ENCODE data around the gene TFPT. TPM values are rescaled to one million over a fixed set of nuclear protein-coding genes. Genes with fewer than 3 reads are reported as not detected.

Gene TFPT
- total RNA-seq, 5 donors from 2014 or later (not counting 1 experiment from before 2014, with no cell fraction given) = 12.0 to 27.0 (median 20.7) TPM

GRCh38 chr19:54133957-54134590 lies 18.6 kb upstream of the TFPT start:
- H3K36me3 ChIP-seq (ENCODE audit: control insufficient read depth in 2 of 2, extremely low read depth in 1 of 2, insufficient read depth in 1 of 2, low read length in 1 of 2) = peaks cover 10 to 21% of the 10 kb centered on the region in 2 donors
- peaks cover 18 to 23% (median 22%) of the 10 kb centered on the region in 3 donors for H3K4me1 Mint-ChIP-seq
- H3K27me3 Mint-ChIP-seq = no peaks in the 10 kb centered on the region
- peaks cover 0 to 5% of the 10 kb centered on the region in 2 experiments for H3K27me3 ChIP-seq (replicated peaks in 1 of 2; ENCODE audit: control insufficient read depth in 2 of 2, extremely low read depth in 1 of 2, insufficient read depth in 2 of 2, low read length in 1 of 2)
- ChIA-PET POLR2A (no interaction called here), CTCF (no interaction called here)
- H3K9me3 ChIP-seq = no peaks in the 10 kb centered on the region
- H3K27ac Mint-ChIP-seq = peak overlapping the region; percentile 39 to 66
- H3K36me3 Mint-ChIP-seq = peaks cover 5% of the 10 kb centered on the region
- H3K9me3 Mint-ChIP-seq = no peaks in the 10 kb centered on the region
- no peak overlapping the region for H3K27ac ChIP-seq (ENCODE audit: low read length)
- DNase-seq (no peak), ATAC-seq (replicated peaks in 1 of 4) (no peak)
- no peak overlapping the region for H3K4me3 ChIP-seq (ENCODE audit: control insufficient read depth in 1 of 2, extremely low read depth in 1 of 2, low read length in 1 of 2)
- H3K4me3 Mint-ChIP-seq = no peak overlapping the region
- peaks cover 13 to 27% of the 10 kb centered on the region in 2 experiments for H3K4me1 ChIP-seq (ENCODE audit: control insufficient read depth in 1 of 2, extremely low read depth in 1 of 2, insufficient read depth in 2 of 2, low read length in 2 of 2)
- WGBS (ENCODE audit: insufficient coverage) = 80% methylated on average over 2 of the region's 2 CpGs

DNA sequence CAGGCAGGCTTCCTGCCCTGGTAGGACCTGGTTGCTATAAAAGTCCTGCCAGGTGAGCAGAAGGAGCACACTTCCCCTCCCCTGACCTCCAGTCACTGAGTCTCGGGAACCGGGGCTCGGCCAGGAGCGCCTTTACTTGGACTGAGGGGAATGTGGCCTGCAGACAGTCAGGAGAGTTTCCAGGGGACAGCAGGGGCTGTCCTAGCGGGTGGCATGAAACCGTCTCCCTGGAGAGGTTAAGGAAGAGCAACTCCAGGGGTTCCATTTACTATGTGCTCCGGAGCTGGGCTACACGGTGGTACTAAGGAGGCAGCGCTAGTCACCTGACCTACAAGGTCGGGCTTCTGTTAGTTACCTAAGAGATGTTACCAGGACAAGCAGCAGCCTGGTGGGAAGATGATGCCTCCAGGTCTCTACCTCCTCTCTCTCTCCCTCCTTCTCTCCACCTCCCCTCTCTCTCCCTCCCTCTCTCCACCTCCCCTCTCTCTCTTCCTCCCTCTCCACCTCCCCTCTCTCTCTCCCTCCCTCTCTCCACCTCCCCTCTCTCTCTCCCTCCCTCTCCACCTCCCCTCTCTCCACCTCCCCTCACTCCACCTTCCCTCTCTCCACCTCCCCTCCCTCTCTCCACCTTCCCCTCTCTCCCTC lies 18.0 kb upstream of the TFPT start:
- DNase-seq (peak in 2 of 35 experiments; percentile 19 to 66), ATAC-seq (replicated peaks in 1 of 4) (no peak)
- no peak overlapping the region for H3K27ac ChIP-seq (ENCODE audit: low read length)
- H3K4me3 ChIP-seq (ENCODE audit: control insufficient read depth in 1 of 2, extremely low read depth in 1 of 2, low read length in 1 of 2) = no peak overlapping the region
- POLR2A ChIA-PET = no interaction called here
- peaks cover 0 to 5% of the 10 kb centered on the region in 2 experiments for H3K27me3 ChIP-seq (replicated peaks in 1 of 2; ENCODE audit: control insufficient read depth in 2 of 2, extremely low read depth in 1 of 2, insufficient read depth in 2 of 2, low read length in 1 of 2)
- Mint-ChIP-seq H3K4me3 (no peak overlapping the region), H3K4me1 (peaks cover 12 to 17% (median 17%) of the 10 kb centered on the region in 3 donors), H3K27ac (no peak overlapping the region), H3K36me3 (peaks cover 5% of the 10 kb centered on the region), H3K9me3 (no peaks in the 10 kb centered on the region), H3K27me3 (no peaks in the 10 kb centered on the region)
- H3K9me3 ChIP-seq = no peaks in the 10 kb centered on the region
- H3K36me3 ChIP-seq (ENCODE audit: control insufficient read depth in 2 of 2, extremely low read depth in 1 of 2, insufficient read depth in 1 of 2, low read length in 1 of 2) = peaks cover 16 to 24% of the 10 kb centered on the region in 2 donors
- H3K4me1 ChIP-seq (ENCODE audit: control insufficient read depth in 1 of 2, extremely low read depth in 1 of 2, insufficient read depth in 2 of 2, low read length in 2 of 2) = peaks cover 9 to 20% of the 10 kb centered on the region in 2 experiments
- 100% methylated on average over 7 of the region's 10 CpGs for WGBS (ENCODE audit: insufficient coverage)
- CTCF ChIA-PET = no interaction called here

- ChIA-PET CTCF (no interaction called here), POLR2A (no interaction called here)
- Mint-ChIP-seq H3K36me3 (peaks cover 23% of the 10 kb centered on the region), H3K9me3 (no peaks in the 10 kb centered on the region), H3K27me3 (no peaks in the 10 kb centered on the region), H3K4me3 (no peak overlapping the region), H3K27ac (no peak overlapping the region), H3K4me1 (peaks cover 0 to 5% (median 4%) of the 10 kb centered on the region in 3 donors)
- Histone ChIP-seq H3K27ac (ENCODE audit: low read length) (no peak overlapping the region), H3K36me3 (ENCODE audit: control insufficient read depth in 2 of 2, extremely low read depth in 1 of 2, insufficient read depth in 1 of 2, low read length in 1 of 2) (peaks cover 30 to 59% of the 10 kb centered on the region in 2 donors), H3K4me1 (ENCODE audit: control insufficient read depth in 1 of 2, extremely low read depth in 1 of 2, insufficient read depth in 2 of 2, low read length in 2 of 2) (peaks cover 0 to 5% of the 10 kb centered on the region in 2 experiments), H3K4me3 (ENCODE audit: control insufficient read depth in 1 of 2, extremely low read depth in 1 of 2, low read length in 1 of 2) (no peak overlapping the region), H3K9me3 (no peaks in the 10 kb centered on the region), H3K27me3 (replicated peaks in 1 of 2; ENCODE audit: control insufficient read depth in 2 of 2, extremely low read depth in 1 of 2, insufficient read depth in 2 of 2, low read length in 1 of 2) (peaks cover 0 to under 1% of the 10 kb centered on the region in 2 experiments)
- ATAC-seq (replicated peaks in 1 of 4) = no peak
- WGBS (ENCODE audit: insufficient coverage) = 97% methylated on average over 19 of the region's 20 CpGs
- DNase-seq = no peak
These were observed 14.2 kb upstream of the TFPT start for GRCh38 chr19:54129617-54129996.

DNA sequence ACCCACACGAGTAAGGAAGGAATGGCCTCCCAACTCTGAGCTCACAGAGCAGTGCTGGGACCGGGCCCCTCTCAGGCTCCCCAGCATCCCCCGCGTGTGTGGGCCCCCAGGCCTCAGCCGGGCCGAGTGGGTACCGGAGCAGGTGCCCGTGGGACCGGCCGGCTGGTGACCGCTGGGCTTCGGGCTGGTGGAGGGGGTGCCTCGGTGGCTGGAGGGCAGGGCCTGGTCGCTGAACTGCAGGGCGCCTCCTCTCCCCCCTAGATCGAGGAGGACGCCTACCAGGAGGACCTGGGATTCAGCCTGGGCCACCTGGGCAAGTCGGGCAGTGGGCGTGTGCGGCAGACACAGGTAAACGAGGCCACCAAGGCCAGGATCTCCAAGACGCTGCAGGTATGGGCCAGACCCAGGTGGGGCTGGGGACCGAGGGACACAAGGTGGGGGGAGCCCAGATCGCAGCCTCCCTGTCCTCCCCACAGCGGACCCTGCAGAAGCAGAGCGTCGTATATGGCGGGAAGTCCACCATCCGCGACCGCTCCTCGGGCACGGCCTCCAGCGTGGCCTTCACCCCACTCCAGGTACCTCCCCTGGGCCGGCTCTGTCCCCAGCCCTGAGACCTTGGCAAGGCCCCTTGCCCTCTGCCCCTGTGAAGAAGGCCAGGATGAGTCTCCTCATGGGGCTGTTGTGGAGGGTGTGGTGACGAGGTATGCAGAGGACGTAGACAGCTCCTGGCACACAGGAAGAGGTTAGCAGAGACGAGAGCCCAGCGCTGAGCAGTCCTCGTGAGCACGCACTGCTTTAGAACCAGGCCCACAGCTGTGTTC lies 13.5 kb upstream of the TFPT start:
- no peak overlapping the region for H3K4me3 Mint-ChIP-seq

GRCh38 chr19:54128441-54128725 lies 12.9 kb upstream of the TFPT start:
- ChIA-PET CTCF (no interaction called here), POLR2A (no interaction called here)
- no peaks in the 10 kb centered on the region for H3K9me3 Mint-ChIP-seq
- 95% methylated on average over 17 of the region's 20 CpGs for WGBS (ENCODE audit: insufficient coverage)
- H3K4me1 Mint-ChIP-seq = no peaks in the 10 kb centered on the region
- H3K27me3 Mint-ChIP-seq = no peaks in the 10 kb centered on the region
- Histone ChIP-seq H3K4me1 (ENCODE audit: control insufficient read depth in 1 of 2, extremely low read depth in 1 of 2, insufficient read depth in 2 of 2, low read length in 2 of 2) (peaks cover 0 to 1% of the 10 kb centered on the region in 2 experiments), H3K36me3 (ENCODE audit: control insufficient read depth in 2 of 2, extremely low read depth in 1 of 2, insufficient read depth in 1 of 2, low read length in 1 of 2) (peaks cover 35 to 72% of the 10 kb centered on the region in 2 donors), H3K9me3 (no peaks in the 10 kb centered on the region), H3K4me3 (ENCODE audit: control insufficient read depth in 1 of 2, extremely low read depth in 1 of 2, low read length in 1 of 2) (no peak overlapping the region), H3K27me3 (replicated peaks in 1 of 2; ENCODE audit: control insufficient read depth in 2 of 2, extremely low read depth in 1 of 2, insufficient read depth in 2 of 2, low read length in 1 of 2) (no peaks in the 10 kb centered on the region), H3K27ac (ENCODE audit: low read length) (no peak overlapping the region)
- DNase-seq (no peak), ATAC-seq (replicated peaks in 1 of 4) (no peak)
- H3K36me3 Mint-ChIP-seq = peaks cover 27% of the 10 kb centered on the region
- H3K27ac Mint-ChIP-seq = no peak overlapping the region
- H3K4me3 Mint-ChIP-seq = no peak overlapping the region

More for the DNA sequence above, 13.5 kb upstream of the TFPT start:
- no peaks in the 10 kb centered on the region for H3K4me1 Mint-ChIP-seq
- Histone ChIP-seq H3K9me3 (no peaks in the 10 kb centered on the region), H3K27ac (ENCODE audit: low read length) (no peak overlapping the region), H3K4me3 (ENCODE audit: control insufficient read depth in 1 of 2, extremely low read depth in 1 of 2, low read length in 1 of 2) (no peak overlapping the region), H3K36me3 (ENCODE audit: control insufficient read depth in 2 of 2, extremely low read depth in 1 of 2, insufficient read depth in 1 of 2, low read length in 1 of 2) (peaks cover 32 to 65% of the 10 kb centered on the region in 2 donors), H3K4me1 (ENCODE audit: control insufficient read depth in 1 of 2, extremely low read depth in 1 of 2, insufficient read depth in 2 of 2, low read length in 2 of 2) (peaks cover 0 to 5% of the 10 kb centered on the region in 2 experiments), H3K27me3 (replicated peaks in 1 of 2; ENCODE audit: control insufficient read depth in 2 of 2, extremely low read depth in 1 of 2, insufficient read depth in 2 of 2, low read length in 1 of 2) (no peaks in the 10 kb centered on the region)
- CTCF ChIA-PET = no interaction called here
- H3K36me3 Mint-ChIP-seq = peaks cover 25% of the 10 kb centered on the region
- 92% methylated on average over 25 of the region's 41 CpGs for WGBS (ENCODE audit: insufficient coverage)
- no peak for ATAC-seq (replicated peaks in 1 of 4)
- POLR2A ChIA-PET = no interaction called here
- no peak overlapping the region for H3K27ac Mint-ChIP-seq
- no peaks in the 10 kb centered on the region for H3K9me3 Mint-ChIP-seq
- no peak for DNase-seq
- no peaks in the 10 kb centered on the region for H3K27me3 Mint-ChIP-seq

DNA sequence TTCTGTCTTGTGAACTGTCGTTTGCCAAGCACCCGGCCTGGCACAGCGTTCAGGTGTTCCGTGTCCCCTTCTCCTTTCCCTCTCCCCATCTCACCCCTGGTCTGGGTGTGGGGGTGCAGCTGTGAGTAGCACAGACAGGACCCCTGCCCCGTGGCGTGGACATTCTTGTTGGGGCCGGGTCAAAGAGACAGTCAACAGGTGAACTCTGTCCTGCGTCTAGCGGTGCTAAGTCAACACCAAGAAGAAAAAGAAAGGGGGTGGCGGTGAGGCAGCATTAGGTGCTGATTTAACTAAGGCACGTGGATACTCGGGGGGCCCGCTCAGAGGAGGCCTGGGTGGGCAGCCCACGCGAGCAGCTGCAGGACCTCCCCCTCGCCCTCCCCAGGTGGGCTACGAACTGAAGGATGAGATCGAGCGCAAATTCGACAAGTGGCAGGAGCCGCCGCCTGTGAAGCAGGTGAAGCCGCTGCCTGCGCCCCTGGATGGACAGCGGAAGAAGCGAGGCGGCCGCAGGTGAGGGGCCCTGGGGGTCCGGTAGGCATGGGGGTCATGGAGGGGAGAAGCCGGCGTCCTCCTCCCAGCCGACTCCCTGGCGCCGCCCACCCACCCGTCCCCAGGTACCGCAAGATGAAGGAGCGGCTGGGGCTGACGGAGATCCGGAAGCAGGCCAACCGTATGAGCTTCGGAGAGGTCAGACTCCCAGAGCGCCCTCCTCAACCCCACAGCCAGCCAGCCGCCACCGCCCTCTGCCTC lies 12.4 kb upstream of the TFPT start:
- Mint-ChIP-seq H3K27ac (no peak overlapping the region), H3K4me3 (no peak overlapping the region), H3K4me1 (no peaks in the 10 kb centered on the region), H3K9me3 (no peaks in the 10 kb centered on the region), H3K27me3 (no peaks in the 10 kb centered on the region), H3K36me3 (peaks cover 32% of the 10 kb centered on the region)
- ATAC-seq (replicated peaks in 1 of 4) = no peak
- CTCF ChIA-PET = no interaction called here
- 96% methylated on average over 37 of the region's 44 CpGs for WGBS (ENCODE audit: insufficient coverage)
- no peaks in the 10 kb centered on the region for H3K9me3 ChIP-seq
- H3K4me3 ChIP-seq (ENCODE audit: control insufficient read depth in 1 of 2, extremely low read depth in 1 of 2, low read length in 1 of 2) = no peak overlapping the region
- POLR2A ChIA-PET = no interaction called here
- no peaks in the 10 kb centered on the region for H3K4me1 ChIP-seq (ENCODE audit: control insufficient read depth in 1 of 2, extremely low read depth in 1 of 2, insufficient read depth in 2 of 2, low read length in 2 of 2)
- no peaks in the 10 kb centered on the region for H3K27me3 ChIP-seq (replicated peaks in 1 of 2; ENCODE audit: control insufficient read depth in 2 of 2, extremely low read depth in 1 of 2, insufficient read depth in 2 of 2, low read length in 1 of 2)
- H3K36me3 ChIP-seq (ENCODE audit: control insufficient read depth in 2 of 2, extremely low read depth in 1 of 2, insufficient read depth in 1 of 2, low read length in 1 of 2) = peaks cover 36 to 77% of the 10 kb centered on the region in 2 donors
- DNase-seq = no peak
- H3K27ac ChIP-seq (ENCODE audit: low read length) = no peak overlapping the region

Data from T-cell (primary cell).